Neural progenitor cell (in vitro differentiated cells): ENCODE data around the gene EVI5L. TPM values are rescaled to one million over a fixed set of nuclear protein-coding genes. Genes with fewer than 3 reads are reported as not detected.

Source experiments
- DNase-seq: peaks from one replicate; pipeline ENCODE4 v3.0.0-alpha.2; 2016; ENCODE audit warnings: low spot score
- H2AFZ ChIP-seq: fragments of 200-600 bp; sonication (generic); replicated peaks from 2 replicates; pipeline ENCODE4 v1.6.1; 2016; ENCODE audit warnings: antibody characterized with exemption
- H3F3A ChIP-seq: fragments of 200-600 bp; sonication (generic); 2 replicates; pipeline ENCODE4 v1.6.1; 2016; ENCODE audit warnings: antibody characterized with exemption, low read depth
- H3K27ac ChIP-seq: fragments of 200-600 bp; sonication (generic); 2 replicates; pipeline ENCODE4 v1.5.1; 2016; ENCODE audit warnings: mild to moderate bottlenecking
- H3K27me3 ChIP-seq: fragments of 200-600 bp; sonication (generic); 2 replicates; pipeline ENCODE4 v1.6.1; 2016; ENCODE audit warnings: mild to moderate bottlenecking, moderate library complexity
- H3K36me3 ChIP-seq: fragments of 200-600 bp; sonication (generic); 2 replicates; pipeline ENCODE4 v1.5.1; 2016
- H3K4me1 ChIP-seq: fragments of 200-600 bp; sonication (generic); 2 replicates; pipeline ENCODE4 v1.6.1; 2016; ENCODE audit warnings: mixed run types
- H3K4me2 ChIP-seq: fragments of 200-600 bp; sonication (generic); 2 replicates; pipeline ENCODE4 v1.6.1; 2016
- H3K4me3 ChIP-seq: fragments of 200-600 bp; sonication (generic); 2 replicates; pipeline ENCODE4 v1.5.1; 2016
- H3K79me2 ChIP-seq: fragments of 200-600 bp; sonication (generic); 2 replicates; pipeline ENCODE4 v1.6.1; 2016; ENCODE audit warnings: low read depth
- H3K9ac ChIP-seq: fragments of 200-600 bp; sonication (generic); 2 replicates; pipeline ENCODE4 v1.6.1; 2016
- H3K9me3 ChIP-seq: fragments of 200-600 bp; sonication (generic); 2 replicates; pipeline ENCODE4 v1.5.1; 2016; ENCODE audit warnings: low read depth
- H4K20me1 ChIP-seq: fragments of 200-600 bp; sonication (generic); 2 replicates; pipeline ENCODE4 v1.6.1; 2016; ENCODE audit warnings: low read depth
- H3K27ac Mint-ChIP-seq: 3 replicates; pipeline ENCODE4 v1.8.0; 2021; ENCODE audit warnings: mixed read lengths
- H3K27me3 Mint-ChIP-seq: 2 replicates; pipeline ENCODE4 v1.8.0; 2022; ENCODE audit warnings: low read depth, mild to moderate bottlenecking, inconsistent platforms, moderate library complexity, mixed read lengths; ENCODE audit not compliant: insufficient read depth
- H3K36me3 Mint-ChIP-seq: 3 replicates; pipeline ENCODE4 v1.8.0; 2021; ENCODE audit warnings: mixed read lengths
- H3K4me1 Mint-ChIP-seq: 3 replicates; pipeline ENCODE4 v1.8.0; 2021; ENCODE audit warnings: mixed read lengths
- H3K4me3 Mint-ChIP-seq: 3 replicates; pipeline ENCODE4 v1.8.0; 2021; ENCODE audit warnings: mild to moderate bottlenecking, moderate library complexity, mixed read lengths
- H3K9me3 Mint-ChIP-seq: 3 replicates; pipeline ENCODE4 v1.8.0; 2020; ENCODE audit warnings: mixed read lengths
- CTCF ChIP-seq: fragments of 200-600 bp; sonication (generic); IDR thresholded peaks from 2 replicates; pipeline ENCODE4 v1.5.1; 2017; ENCODE audit warnings: antibody characterized with exemption, mild to moderate bottlenecking
- EZH2 ChIP-seq: fragments of 200-600 bp; sonication (generic); IDR thresholded peaks from 2 replicates; pipeline ENCODE4 v1.6.1; 2017; ENCODE audit warnings: antibody characterized with exemption, mild to moderate bottlenecking, moderate library complexity
- EZH2phosphoT487 ChIP-seq: fragments of 200-600 bp; sonication (generic); IDR thresholded peaks from 2 replicates; pipeline ENCODE4 v1.6.1; 2017; ENCODE audit warnings: antibody characterized with exemption
- total RNA-seq: library from RNA; depleted of rRNA; stranded (reverse); fragments of >200 nt; gene quantifications from 2 replicates; pipeline ENCODE4 v1.2.3, GENCODE V29; 2015; ENCODE audit warnings: low replicate concordance

EVI5L gene
- total RNA-seq, 1 donor from 2014 or later, result 4.1 TPM

GRCh38 chr19:7865262-7865911 lies 35.4 kb downstream of the EVI5L start:
- Mint-ChIP-seq H3K4me1 (peaks cover 16% of the 10 kb centered on the region), H3K36me3 (peaks cover 3% of the 10 kb centered on the region), H3K4me3 (peak overlapping the region; percentile 46), H3K9me3 (no peaks in the 10 kb centered on the region), H3K27ac (peak overlapping the region; percentile 24), H3K27me3 (peaks cover 33% of the 10 kb centered on the region)
- peaks cover 14% of the 10 kb centered on the region for H3K4me1 ChIP-seq
- H3K79me2 ChIP-seq, result no peaks in the 10 kb centered on the region
- no peak overlapping the region for H3K9ac ChIP-seq
- no peaks in the 10 kb centered on the region for H3K9me3 ChIP-seq
- H3K4me2 ChIP-seq, result no peak overlapping the region
- DNase-seq, result no peak
- H4K20me1 ChIP-seq, result peaks cover 60% of the 10 kb centered on the region
- no peak overlapping the region for H3K4me3 ChIP-seq
- peaks cover 71% of the 10 kb centered on the region for H3K27me3 ChIP-seq
- no peaks in the 10 kb centered on the region for H3K36me3 ChIP-seq
- H3F3A ChIP-seq, result peaks cover 45% of the 10 kb centered on the region
- no peak overlapping the region for H3K27ac ChIP-seq
- TF ChIP-seq EZH2phosphoT487 (no peak), EZH2 (no peak), CTCF (no peak)
- no peak overlapping the region for H2AFZ ChIP-seq

- H3K36me3 ChIP-seq, result no peaks in the 10 kb centered on the region
- no peak overlapping the region for H3K27ac ChIP-seq
- no peak overlapping the region for H3K4me3 ChIP-seq
- peaks cover 26% of the 10 kb centered on the region for H3K4me1 Mint-ChIP-seq
- H3K27me3 ChIP-seq, result peaks cover 60% of the 10 kb centered on the region
- H3K79me2 ChIP-seq, result no peaks in the 10 kb centered on the region
- H3K4me3 Mint-ChIP-seq, result no peak overlapping the region
- no peak overlapping the region for H3K9ac ChIP-seq
- H3K9me3 Mint-ChIP-seq, result no peaks in the 10 kb centered on the region
- peaks cover 14% of the 10 kb centered on the region for H3K4me1 ChIP-seq
- peaks cover 51% of the 10 kb centered on the region for H3F3A ChIP-seq
- no peak overlapping the region for H2AFZ ChIP-seq
- no peaks in the 10 kb centered on the region for H3K9me3 ChIP-seq
- H3K4me2 ChIP-seq, result no peak overlapping the region
- H4K20me1 ChIP-seq, result peaks cover 62% of the 10 kb centered on the region
- no peak for TF ChIP-seq EZH2
- TF ChIP-seq EZH2phosphoT487, result no peak
- no peak for TF ChIP-seq CTCF
- peaks cover 28% of the 10 kb centered on the region for H3K27me3 Mint-ChIP-seq
- no peak for DNase-seq
- H3K36me3 Mint-ChIP-seq, result peaks cover 3% of the 10 kb centered on the region
- H3K27ac Mint-ChIP-seq, result no peak overlapping the region
Observed at GRCh38 chr19:7866399-7867091, 36.5 kb downstream of the EVI5L start.

- no peak overlapping the region for H3K27ac ChIP-seq
- no peak overlapping the region for H3K9ac ChIP-seq
- Mint-ChIP-seq H3K27ac (no peak overlapping the region), H3K4me3 (peak overlapping the region; percentile 63), H3K4me1 (peaks cover 33% of the 10 kb centered on the region), H3K9me3 (no peaks in the 10 kb centered on the region), H3K36me3 (peaks cover 3% of the 10 kb centered on the region), H3K27me3 (peaks cover 31% of the 10 kb centered on the region)
- peaks cover 52% of the 10 kb centered on the region for H3K27me3 ChIP-seq
- peaks cover 9% of the 10 kb centered on the region for H3K4me1 ChIP-seq
- DNase-seq, result no peak
- H4K20me1 ChIP-seq, result peaks cover 57% of the 10 kb centered on the region
- TF ChIP-seq CTCF (no peak), EZH2phosphoT487 (no peak), EZH2 (no peak)
- H3K4me3 ChIP-seq, result no peak overlapping the region
- no peak overlapping the region for H2AFZ ChIP-seq
- H3F3A ChIP-seq, result peaks cover 50% of the 10 kb centered on the region
- no peaks in the 10 kb centered on the region for H3K36me3 ChIP-seq
- H3K79me2 ChIP-seq, result no peaks in the 10 kb centered on the region
- H3K4me2 ChIP-seq, result no peak overlapping the region
- H3K9me3 ChIP-seq, result no peaks in the 10 kb centered on the region
Observed at GRCh38 chr19:7867092-7867844, 37.2 kb downstream of the EVI5L start.
